Uterus (tissue), 2 donors: ENCODE results near the gene RPIA.
"Not testable (repeated sequence)": the region's sequence is repeated elsewhere in the genome, so short reads cannot be mapped to it uniquely, and the experiment has no call there.

Experiments
- POLR2A ChIP-seq, 2 donors: fragments of 450-650 bp; IDR thresholded peaks; one replicate each; pipeline ENCODE4 v1.6.1; 2016; ENCODE audit warnings: antibody characterized with exemption in 2 of 2, mild to moderate bottlenecking in 1 of 2, moderate library complexity in 1 of 2
- TF ChIP-seq, protein P1 (sequence below), 4 experiments: fragments of 200-600 bp in 2 of 4; fragments of 450-650 bp in 2 of 4; sonication (generic) in 2 of 4; IDR thresholded peaks; one replicate each; pipeline ENCODE4 v1.5.1; 2016 to 2019; ENCODE audit warnings: antibody characterized with exemption in 4 of 4, mild to moderate bottlenecking in 2 of 4, moderate library complexity in 1 of 4

DNA sequence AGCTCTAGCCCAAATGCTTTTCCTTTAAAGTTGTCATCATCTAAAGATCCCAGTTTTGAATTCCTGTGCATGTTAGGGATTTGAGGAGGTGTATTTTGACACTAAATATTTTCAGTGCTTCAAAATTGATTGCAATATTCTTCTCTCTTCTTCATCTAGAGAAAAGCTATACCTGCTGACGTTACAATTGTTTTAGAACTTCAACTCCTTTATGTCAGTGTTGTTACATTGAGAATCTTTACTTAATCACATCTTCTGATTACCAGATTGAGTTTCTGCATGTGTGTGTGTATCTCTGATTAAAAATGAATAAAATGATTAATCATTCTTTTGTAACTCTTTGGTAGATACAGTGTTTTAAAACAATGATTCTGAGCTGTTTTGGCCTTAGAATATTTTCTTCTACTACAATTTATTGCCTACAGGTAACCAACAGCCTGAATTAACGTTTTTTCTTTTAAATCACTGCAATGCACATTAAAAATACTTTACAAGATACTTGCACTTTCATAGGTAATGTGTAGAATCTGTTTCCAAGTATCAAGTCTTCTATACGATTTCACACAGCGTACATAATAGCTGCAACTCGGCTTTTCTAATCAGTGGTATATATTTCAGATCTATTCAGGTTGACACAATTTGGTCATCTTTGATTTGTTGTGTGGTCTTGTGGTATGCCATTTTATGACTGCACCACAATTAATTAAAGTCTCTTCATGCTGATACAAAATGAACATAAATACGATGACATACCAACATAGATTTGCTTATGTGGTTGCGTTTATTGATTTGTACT is 82.0 kb downstream of the RPIA start:
- TF ChIP-seq, protein P1, sequence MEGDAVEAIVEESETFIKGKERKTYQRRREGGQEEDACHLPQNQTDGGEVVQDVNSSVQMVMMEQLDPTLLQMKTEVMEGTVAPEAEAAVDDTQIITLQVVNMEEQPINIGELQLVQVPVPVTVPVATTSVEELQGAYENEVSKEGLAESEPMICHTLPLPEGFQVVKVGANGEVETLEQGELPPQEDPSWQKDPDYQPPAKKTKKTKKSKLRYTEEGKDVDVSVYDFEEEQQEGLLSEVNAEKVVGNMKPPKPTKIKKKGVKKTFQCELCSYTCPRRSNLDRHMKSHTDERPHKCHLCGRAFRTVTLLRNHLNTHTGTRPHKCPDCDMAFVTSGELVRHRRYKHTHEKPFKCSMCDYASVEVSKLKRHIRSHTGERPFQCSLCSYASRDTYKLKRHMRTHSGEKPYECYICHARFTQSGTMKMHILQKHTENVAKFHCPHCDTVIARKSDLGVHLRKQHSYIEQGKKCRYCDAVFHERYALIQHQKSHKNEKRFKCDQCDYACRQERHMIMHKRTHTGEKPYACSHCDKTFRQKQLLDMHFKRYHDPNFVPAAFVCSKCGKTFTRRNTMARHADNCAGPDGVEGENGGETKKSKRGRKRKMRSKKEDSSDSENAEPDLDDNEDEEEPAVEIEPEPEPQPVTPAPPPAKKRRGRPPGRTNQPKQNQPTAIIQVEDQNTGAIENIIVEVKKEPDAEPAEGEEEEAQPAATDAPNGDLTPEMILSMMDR (IDR thresholded peaks at IDR 0.05): not testable (repeated sequence)
- not testable (repeated sequence) for TF ChIP-seq POLR2A (IDR thresholded peaks at IDR 0.05)
